ENCODE results near the gene CDC42BPA.

- TF ChIP-seq, protein P1, sequence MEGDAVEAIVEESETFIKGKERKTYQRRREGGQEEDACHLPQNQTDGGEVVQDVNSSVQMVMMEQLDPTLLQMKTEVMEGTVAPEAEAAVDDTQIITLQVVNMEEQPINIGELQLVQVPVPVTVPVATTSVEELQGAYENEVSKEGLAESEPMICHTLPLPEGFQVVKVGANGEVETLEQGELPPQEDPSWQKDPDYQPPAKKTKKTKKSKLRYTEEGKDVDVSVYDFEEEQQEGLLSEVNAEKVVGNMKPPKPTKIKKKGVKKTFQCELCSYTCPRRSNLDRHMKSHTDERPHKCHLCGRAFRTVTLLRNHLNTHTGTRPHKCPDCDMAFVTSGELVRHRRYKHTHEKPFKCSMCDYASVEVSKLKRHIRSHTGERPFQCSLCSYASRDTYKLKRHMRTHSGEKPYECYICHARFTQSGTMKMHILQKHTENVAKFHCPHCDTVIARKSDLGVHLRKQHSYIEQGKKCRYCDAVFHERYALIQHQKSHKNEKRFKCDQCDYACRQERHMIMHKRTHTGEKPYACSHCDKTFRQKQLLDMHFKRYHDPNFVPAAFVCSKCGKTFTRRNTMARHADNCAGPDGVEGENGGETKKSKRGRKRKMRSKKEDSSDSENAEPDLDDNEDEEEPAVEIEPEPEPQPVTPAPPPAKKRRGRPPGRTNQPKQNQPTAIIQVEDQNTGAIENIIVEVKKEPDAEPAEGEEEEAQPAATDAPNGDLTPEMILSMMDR (conservative IDR thresholded peaks at IDR 0.05 in 1 of 2, IDR thresholded peaks at IDR 0.05 in 1 of 2; ENCODE audit: low read depth in 1 of 2, low read length in 2 of 2), result no peak
- TF ChIP-seq EZH2 (IDR thresholded peaks at IDR 0.05; ENCODE audit: low read length, missing control alignments), result no peak
Observed at GRCh38 chr1:227003165-227003564, 315.1 kb downstream of the CDC42BPA start.
